Uterus (tissue), 2 donors: ENCODE data around the gene RALGPS2.

ENCODE experiments used
- POLR2A ChIP-seq, 2 donors: fragments of 450-650 bp; IDR thresholded peaks; one replicate each; pipeline ENCODE4 v1.6.1; 2016; ENCODE audit warnings: antibody characterized with exemption in 2 of 2, mild to moderate bottlenecking in 1 of 2, moderate library complexity in 1 of 2
- TF ChIP-seq, protein P1 (sequence below), 4 experiments: fragments of 200-600 bp in 2 of 4; fragments of 450-650 bp in 2 of 4; sonication (generic) in 2 of 4; IDR thresholded peaks; one replicate each; pipeline ENCODE4 v1.5.1; 2016 to 2019; ENCODE audit warnings: antibody characterized with exemption in 4 of 4, mild to moderate bottlenecking in 2 of 4, moderate library complexity in 1 of 4

DNA sequence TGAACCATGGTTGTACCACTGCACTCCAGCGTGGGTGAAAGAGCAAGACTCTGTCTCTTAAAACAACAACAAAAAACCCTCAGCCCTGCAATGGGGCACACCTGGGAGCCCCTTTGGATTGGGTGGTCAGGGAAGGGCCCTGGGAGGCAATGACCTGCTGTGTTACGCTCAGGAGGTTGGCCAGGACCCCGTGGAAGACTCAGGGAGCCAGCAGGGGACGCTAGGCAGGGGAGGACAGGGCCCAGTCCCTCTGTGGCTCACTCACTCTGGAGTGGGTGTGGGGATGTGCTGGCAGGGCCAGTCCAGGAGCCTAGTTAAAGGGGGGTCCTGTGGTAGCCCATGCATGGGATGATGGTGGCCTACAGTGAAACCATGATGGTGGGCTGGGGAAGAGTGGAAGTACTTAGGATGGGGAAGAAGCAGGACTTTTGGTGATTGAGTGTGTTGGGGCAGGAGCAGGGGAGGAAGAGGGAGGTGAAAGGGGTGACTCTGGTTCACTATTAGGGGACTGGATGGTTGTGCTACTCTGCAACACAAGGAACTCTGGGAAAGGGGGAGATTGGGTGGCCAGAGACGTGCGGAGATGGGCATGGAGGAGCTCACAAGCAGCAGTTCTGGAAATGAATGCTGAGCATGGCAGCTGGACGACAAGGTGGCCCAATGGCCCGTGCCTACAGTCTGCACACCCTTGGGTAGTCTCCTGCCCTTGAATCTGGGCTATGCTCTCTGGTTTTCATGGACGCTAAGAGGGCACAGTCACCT, 244.4 kb downstream of the RALGPS2 start:
- TF ChIP-seq POLR2A (IDR thresholded peaks at IDR 0.05), result no peak
- TF ChIP-seq, protein P1, sequence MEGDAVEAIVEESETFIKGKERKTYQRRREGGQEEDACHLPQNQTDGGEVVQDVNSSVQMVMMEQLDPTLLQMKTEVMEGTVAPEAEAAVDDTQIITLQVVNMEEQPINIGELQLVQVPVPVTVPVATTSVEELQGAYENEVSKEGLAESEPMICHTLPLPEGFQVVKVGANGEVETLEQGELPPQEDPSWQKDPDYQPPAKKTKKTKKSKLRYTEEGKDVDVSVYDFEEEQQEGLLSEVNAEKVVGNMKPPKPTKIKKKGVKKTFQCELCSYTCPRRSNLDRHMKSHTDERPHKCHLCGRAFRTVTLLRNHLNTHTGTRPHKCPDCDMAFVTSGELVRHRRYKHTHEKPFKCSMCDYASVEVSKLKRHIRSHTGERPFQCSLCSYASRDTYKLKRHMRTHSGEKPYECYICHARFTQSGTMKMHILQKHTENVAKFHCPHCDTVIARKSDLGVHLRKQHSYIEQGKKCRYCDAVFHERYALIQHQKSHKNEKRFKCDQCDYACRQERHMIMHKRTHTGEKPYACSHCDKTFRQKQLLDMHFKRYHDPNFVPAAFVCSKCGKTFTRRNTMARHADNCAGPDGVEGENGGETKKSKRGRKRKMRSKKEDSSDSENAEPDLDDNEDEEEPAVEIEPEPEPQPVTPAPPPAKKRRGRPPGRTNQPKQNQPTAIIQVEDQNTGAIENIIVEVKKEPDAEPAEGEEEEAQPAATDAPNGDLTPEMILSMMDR (IDR thresholded peaks at IDR 0.05), result no peak
